ENCODE measurements around the gene C11orf16. TPM values are rescaled to one million over a fixed set of nuclear protein-coding genes. Genes with fewer than 3 reads are reported as not detected.

The C11orf16 gene
- total and polyA plus RNA-seq, 2 experiments from 2014 or later, result not detected

- Histone ChIP-seq H3K4me1 (ENCODE audit: insufficient read depth) (peaks cover 14% of the 10 kb centered on the region), H4K20me1 (ENCODE audit: insufficient read depth, poor library complexity, severe bottlenecking) (no peaks in the 10 kb centered on the region), H3K4me2 (no peak overlapping the region), H3K27ac (no peak overlapping the region), H3K4me3 (no peak overlapping the region), H2AFZ (no peak overlapping the region), H3K79me2 (peaks cover 10% of the 10 kb centered on the region), H3K27me3 (peaks cover 3% of the 10 kb centered on the region), H3K9me2 (replicated peaks; ENCODE audit: insufficient read depth) (no peaks in the 10 kb centered on the region), H3K9me3 (ENCODE audit: low read depth) (no peaks in the 10 kb centered on the region), H3K36me3 (replicated peaks; ENCODE audit: insufficient read depth, low read depth) (no peaks in the 10 kb centered on the region)
- no peak for DNase-seq (ENCODE audit: low spot score)
- TF ChIP-seq CTCF (IDR thresholded peaks at IDR 0.05; ENCODE audit: poor library complexity) (no peak), EZH2phosphoT487 (IDR thresholded peaks at IDR 0.05; ENCODE audit: low read depth, severe bottlenecking, unreplicated experiment) (no peak), EZH2 (IDR thresholded peaks at IDR 0.05; ENCODE audit: borderline replicate concordance) (no peak)
Measured at GRCh38 chr11:8908099-8908498, 24.6 kb downstream of the C11orf16 start.

- no peak overlapping the region for H3K27ac ChIP-seq
- H3K4me2 ChIP-seq, result no peak overlapping the region
- H3K27me3 ChIP-seq, result peaks cover 3% of the 10 kb centered on the region
- no peaks in the 10 kb centered on the region for H3K9me3 ChIP-seq (ENCODE audit: low read depth)
- TF ChIP-seq EZH2phosphoT487 (IDR thresholded peaks at IDR 0.05; ENCODE audit: low read depth, severe bottlenecking, unreplicated experiment), result no peak
- no peak for TF ChIP-seq EZH2 (IDR thresholded peaks at IDR 0.05; ENCODE audit: borderline replicate concordance)
- TF ChIP-seq CTCF (IDR thresholded peaks at IDR 0.05; ENCODE audit: poor library complexity), result no peak
- DNase-seq (ENCODE audit: low spot score), result no peak
- no peaks in the 10 kb centered on the region for H3K9me2 ChIP-seq (replicated peaks; ENCODE audit: insufficient read depth)
- peaks cover 3% of the 10 kb centered on the region for H3K79me2 ChIP-seq
- H3K36me3 ChIP-seq (replicated peaks; ENCODE audit: insufficient read depth, low read depth), result no peaks in the 10 kb centered on the region
- peaks cover 9% of the 10 kb centered on the region for H3K4me1 ChIP-seq (ENCODE audit: insufficient read depth)
- no peak overlapping the region for H3K4me3 ChIP-seq
- no peaks in the 10 kb centered on the region for H4K20me1 ChIP-seq (ENCODE audit: insufficient read depth, poor library complexity, severe bottlenecking)
- WGBS (ENCODE audit: low lambda C conversion rate, missing lambda C conversion rate), result 89% methylated on average over 1 of the region's 1 CpG
- no peak overlapping the region for H2AFZ ChIP-seq
Measured at GRCh38 chr11:8907116-8907515, 25.6 kb downstream of the C11orf16 start.

- no peaks in the 10 kb centered on the region for H3K9me2 ChIP-seq (replicated peaks; ENCODE audit: insufficient read depth)
- no peak overlapping the region for H2AFZ ChIP-seq
- H3K4me2 ChIP-seq, result no peak overlapping the region
- peaks cover 7% of the 10 kb centered on the region for H3K4me1 ChIP-seq (ENCODE audit: insufficient read depth)
- DNase-seq (ENCODE audit: low spot score), result no peak
- no peaks in the 10 kb centered on the region for H3K79me2 ChIP-seq
- no peaks in the 10 kb centered on the region for H3K36me3 ChIP-seq (replicated peaks; ENCODE audit: insufficient read depth, low read depth)
- 79% methylated on average over 5 of the region's 5 CpGs for WGBS (ENCODE audit: low lambda C conversion rate, missing lambda C conversion rate)
- H4K20me1 ChIP-seq (ENCODE audit: insufficient read depth, poor library complexity, severe bottlenecking), result no peaks in the 10 kb centered on the region
- no peak overlapping the region for H3K27ac ChIP-seq
- H3K27me3 ChIP-seq, result peaks cover 3% of the 10 kb centered on the region
- no peak overlapping the region for H3K4me3 ChIP-seq
- no peaks in the 10 kb centered on the region for H3K9me3 ChIP-seq (ENCODE audit: low read depth)
- TF ChIP-seq EZH2phosphoT487 (IDR thresholded peaks at IDR 0.05; ENCODE audit: low read depth, severe bottlenecking, unreplicated experiment) (no peak), EZH2 (IDR thresholded peaks at IDR 0.05; ENCODE audit: borderline replicate concordance) (no peak), CTCF (IDR thresholded peaks at IDR 0.05; ENCODE audit: poor library complexity) (no peak)
Measured at GRCh38 chr11:8905528-8906165, 27.1 kb downstream of the C11orf16 start.
